HCT116 (cell line): ENCODE data around the gene ABHD2. TPM values are rescaled to one million over a fixed set of nuclear protein-coding genes. Genes with fewer than 3 reads are reported as not detected.

Experiments
- ATAC-seq: fragments of 200-7000 bp; cut with Tn5 transposase; 2 replicates; pipeline ENCODE4 v1.9.1; 2020; ENCODE audit warnings: mild to moderate bottlenecking, moderate library complexity
- BruUV-seq: library from RNA; stranded (reverse); fragments of 400-500 nt; replicated peaks from 2 replicates; lab custom pipeline; 2021; lab: Mats Ljungman, UMichigan
- CTCF ChIA-PET: fragments of 300-600 bp; sonication (Branson Sonifier 250); formaldehyde crosslinking; loops from one replicate; lab custom pipeline; 2021; ENCODE audit warnings: antibody characterized with exemption; lab: Charles Lee
- POLR2A ChIA-PET: fragments of 300-600, 350-600 bp; sonication (Branson Sonifier 250); formaldehyde crosslinking; loops from one replicate; lab custom pipeline; 2021; ENCODE audit warnings: antibody characterized with exemption; lab: Charles Lee
- RAD21 ChIA-PET, 2 experiments: fragments of 300-600 bp; sonication (Branson Sonifier 250); formaldehyde crosslinking; loops; one replicate each; lab custom pipeline; 2023; ENCODE audit warnings: low total read pairs in 2 of 2; ENCODE audit not compliant: uncharacterized antibody in 2 of 2, unreplicated experiment in 2 of 2, low non-redundant PET in 1 of 2; lab: Charles Lee
- DNase-seq: peaks from one replicate; pipeline ENCODE4 v3.0.0-alpha.2; 2010; ENCODE audit warnings: low read depth, low spot score
- H2AFZ ChIP-seq: fragments of 200-600 bp; shearing (Covaris generic), sonication (generic); 2 replicates; pipeline ENCODE4 v1.6.1; 2017; ENCODE audit warnings: low read depth, mixed run types, mixed read lengths, antibody characterized with exemption, low read length; ENCODE audit not compliant: poor library complexity, severe bottlenecking
- H3K27ac ChIP-seq: 2 replicates; pipeline ENCODE4 v1.5.1; 2012; ENCODE audit warnings: low read depth, low read length
- H3K27me3 ChIP-seq: fragments of 200-600 bp; sonication (generic); 2 replicates; pipeline ENCODE4 v1.6.1; 2016; ENCODE audit warnings: mixed run types, low read length, mixed read lengths; ENCODE audit not compliant: insufficient read depth
- H3K36me3 ChIP-seq, 2 experiments: fragments of 200-500 bp in 1 of 2; fragments of 200-600 bp in 1 of 2; sonication (Bioruptor generic) in 1 of 2; sonication (generic) in 1 of 2; 2 replicates each; pipeline versions ENCODE4 v1.5.1 to v1.6.1; 2014 to 2016; ENCODE audit warnings: low read length in 2 of 2, inconsistent platforms in 1 of 2, mixed read lengths in 1 of 2, mixed run types in 1 of 2; ENCODE audit not compliant: insufficient read depth in 2 of 2, control insufficient read depth in 1 of 2
- H3K4me1 ChIP-seq, 2 experiments: fragments of 200-600 bp in 1 of 2; sonication (generic) in 1 of 2; 2 replicates each; pipeline versions ENCODE4 v1.5.1 to v1.6.1; 2012 to 2017; ENCODE audit warnings: low read length in 2 of 2, inconsistent platforms in 1 of 2, mild to moderate bottlenecking in 1 of 2, mixed read lengths in 1 of 2, mixed run types in 1 of 2, moderate library complexity in 1 of 2; ENCODE audit not compliant: insufficient read depth in 2 of 2, control insufficient read depth in 1 of 2
- H3K4me2 ChIP-seq: fragments of 200-600 bp; sonication (generic); 2 replicates; pipeline ENCODE4 v1.6.1; 2017; ENCODE audit warnings: mixed run types, low read length, mixed read lengths
- H3K4me3 ChIP-seq, 2 experiments: fragments of 200-600 bp in 1 of 2; sonication (generic) in 1 of 2; replicated peaks in 1 of 2; 2 replicates each; pipeline ENCODE4 v1.5.1; 2011 to 2016; ENCODE audit warnings: low read length in 2 of 2, control low read depth in 1 of 2, low read depth in 1 of 2, mild to moderate bottlenecking in 1 of 2, mixed read lengths in 1 of 2, mixed run types in 1 of 2
- H3K79me2 ChIP-seq: fragments of 200-600 bp; sonication (generic); 2 replicates; pipeline ENCODE4 v1.6.1; 2017; ENCODE audit warnings: mild to moderate bottlenecking, mixed run types, low read length, moderate library complexity, mixed read lengths; ENCODE audit not compliant: insufficient read depth
- H3K9ac ChIP-seq: fragments of 200-600 bp; sonication (generic); 2 replicates; pipeline ENCODE4 v1.6.1; 2016; ENCODE audit warnings: low read length, mixed read lengths
- H3K9me2 ChIP-seq: fragments of 200-600 bp; sonication (generic), shearing (Covaris generic); 2 replicates; pipeline ENCODE4 v1.6.1; 2017; ENCODE audit warnings: mixed run types, mild to moderate bottlenecking, moderate library complexity; ENCODE audit not compliant: insufficient read depth
- H3K9me3 ChIP-seq, 2 experiments: fragments of 200-500 bp in 1 of 2; fragments of 200-600 bp in 1 of 2; sonication (Bioruptor generic) in 1 of 2; sonication (generic) in 1 of 2; 2 replicates each; pipeline ENCODE4 v1.6.1; 2014 to 2017; ENCODE audit warnings: low read length in 2 of 2, mixed read lengths in 2 of 2, inconsistent platforms in 1 of 2, low read depth in 1 of 2, mild to moderate bottlenecking in 1 of 2, mixed run types in 1 of 2, moderate library complexity in 1 of 2; ENCODE audit not compliant: control insufficient read depth in 1 of 2, insufficient read depth in 1 of 2
- H4K20me1 ChIP-seq: fragments of 200-600 bp; sonication (generic), shearing (Covaris generic); 2 replicates; pipeline ENCODE4 v1.6.1; 2017; ENCODE audit warnings: mixed run types, mild to moderate bottlenecking, moderate library complexity; ENCODE audit not compliant: insufficient read depth
- CEBPB ChIP-seq: IDR thresholded peaks from 2 replicates; pipeline ENCODE4 v1.6.1; 2012; ENCODE audit warnings: low read depth
- EZH2phosphoT487 ChIP-seq: fragments of 200-600 bp; IDR thresholded peaks from 2 replicates; pipeline ENCODE4 v1.6.1; 2018; ENCODE audit warnings: antibody characterized with exemption, borderline replicate concordance
- FOSL1 ChIP-seq: IDR thresholded peaks from 2 replicates; pipeline ENCODE4 v1.6.1; 2012; ENCODE audit warnings: low read depth
- RAD21 ChIP-seq: IDR thresholded peaks from 2 replicates; pipeline ENCODE4 v1.6.1; 2012; ENCODE audit warnings: low read depth, mild to moderate bottlenecking
- REST ChIP-seq: IDR thresholded peaks from 2 replicates; pipeline ENCODE4 v1.6.1; 2012; ENCODE audit warnings: low read depth
- SIN3A ChIP-seq: IDR thresholded peaks from 2 replicates; pipeline ENCODE4 v1.6.1; 2012; ENCODE audit warnings: low read depth
- ZNF274 ChIP-seq: fragments of 200-500 bp; sonication (Bioruptor generic); IDR thresholded peaks from 2 replicates; pipeline ENCODE4 v1.6.1; 2014; ENCODE audit warnings: mild to moderate bottlenecking, low read depth, low read length, inconsistent platforms
- intact Hi-C: fragments of 100-400 bp; cut with micrococcal nuclease; formaldehyde crosslinking; loops from 2 replicates; pipeline ENCODE4 v1.10.0; 2022
- total RNA-seq: library from RNA; stranded (reverse); gene quantifications from one replicate; pipeline ENCODE4 v1.2.1, GENCODE V29; 2021; ENCODE audit not compliant: unreplicated experiment
- TF ChIP-seq, protein P1 (sequence below): IDR thresholded peaks from 2 replicates; pipeline ENCODE4 v1.6.1; 2011; ENCODE audit warnings: mild to moderate bottlenecking, low read length, moderate library complexity; ENCODE audit not compliant: insufficient replicate concordance; ENCODE audit errors: extremely low read depth

ABHD2 gene
- total RNA-seq, 1 experiment from 2014 or later, result 40.8 TPM

GRCh38 chr15:89081878-89082277 is 6.4 kb upstream of the ABHD2 start:
- ChIA-PET CTCF (no interaction called here), RAD21 (no interaction called here)
- TF ChIP-seq RAD21 (peak; percentile 26; the same call in 1 of the 2 replicates), EZH2phosphoT487 (no peak), REST (no peak)

DNA sequence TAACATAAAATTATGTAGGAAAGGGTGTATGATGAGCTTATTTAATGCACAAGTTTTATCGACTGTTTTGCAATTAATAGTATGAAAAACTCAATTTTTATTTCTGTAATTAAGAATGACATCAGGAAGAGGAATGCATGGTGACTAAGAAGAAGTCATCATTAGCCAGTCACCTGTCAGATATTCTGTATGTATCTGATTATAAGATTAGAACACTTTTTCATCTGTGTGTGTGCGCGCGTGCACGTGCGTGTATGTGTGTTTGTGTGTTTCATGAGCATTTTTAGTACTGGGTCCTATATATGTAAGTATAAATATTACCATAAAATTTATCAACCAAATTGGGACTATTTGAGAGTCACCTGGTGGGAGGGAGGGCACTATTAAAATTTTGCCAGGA is 5.0 kb upstream of the ABHD2 start:
- no TSS peak for BruUV-seq
- no peak overlapping the region for H3K9ac ChIP-seq

More at GRCh38 chr15:89081878-89082277, 6.4 kb upstream of the ABHD2 start:
- intact Hi-C loops, result no loop called here
- no TSS peak for BruUV-seq
- POLR2A ChIA-PET, result no interaction called here
- Histone ChIP-seq H3K4me1 (peaks cover 0 to 4% of the 10 kb centered on the region in 2 experiments; a peak in 2 of 4 replicates), H3K36me3 (no peaks in the 10 kb centered on the region), H3K27me3 (no peaks in the 10 kb centered on the region), H3K4me3 (no peak overlapping the region), H4K20me1 (no peaks in the 10 kb centered on the region), H2AFZ (no peak overlapping the region), H3K4me2 (no peak overlapping the region), H3K9me2 (no peaks in the 10 kb centered on the region), H3K79me2 (no peaks in the 10 kb centered on the region), H3K9me3 (no peaks in the 10 kb centered on the region), H3K9ac (no peak overlapping the region), H3K27ac (no peak overlapping the region)
- DNase-seq (no peak), ATAC-seq (no peak)

More for the DNA sequence above, 5.0 kb upstream of the ABHD2 start:
- no peak for ATAC-seq
- Histone ChIP-seq H3K27ac (no peak overlapping the region), H3K4me2 (no peak overlapping the region), H3K79me2 (no peaks in the 10 kb centered on the region), H3K9me3 (no peaks in the 10 kb centered on the region), H3K4me3 (no peak overlapping the region), H2AFZ (no peak overlapping the region), H3K27me3 (no peaks in the 10 kb centered on the region), H4K20me1 (no peaks in the 10 kb centered on the region), H3K4me1 (peaks cover 9 to 15% of the 10 kb centered on the region in 2 experiments), H3K36me3 (no peaks in the 10 kb centered on the region), H3K9me2 (no peaks in the 10 kb centered on the region)
- ChIA-PET CTCF (no interaction called here), POLR2A (no interaction called here), RAD21 (no interaction called here)
- intact Hi-C loops, result no loop called here
- TF ChIP-seq ZNF274, result no peak
- TF ChIP-seq SIN3A, result no peak
- TF ChIP-seq FOSL1, result peak; percentile 26; the same call in 1 of the 2 replicates
- TF ChIP-seq, protein P1, sequence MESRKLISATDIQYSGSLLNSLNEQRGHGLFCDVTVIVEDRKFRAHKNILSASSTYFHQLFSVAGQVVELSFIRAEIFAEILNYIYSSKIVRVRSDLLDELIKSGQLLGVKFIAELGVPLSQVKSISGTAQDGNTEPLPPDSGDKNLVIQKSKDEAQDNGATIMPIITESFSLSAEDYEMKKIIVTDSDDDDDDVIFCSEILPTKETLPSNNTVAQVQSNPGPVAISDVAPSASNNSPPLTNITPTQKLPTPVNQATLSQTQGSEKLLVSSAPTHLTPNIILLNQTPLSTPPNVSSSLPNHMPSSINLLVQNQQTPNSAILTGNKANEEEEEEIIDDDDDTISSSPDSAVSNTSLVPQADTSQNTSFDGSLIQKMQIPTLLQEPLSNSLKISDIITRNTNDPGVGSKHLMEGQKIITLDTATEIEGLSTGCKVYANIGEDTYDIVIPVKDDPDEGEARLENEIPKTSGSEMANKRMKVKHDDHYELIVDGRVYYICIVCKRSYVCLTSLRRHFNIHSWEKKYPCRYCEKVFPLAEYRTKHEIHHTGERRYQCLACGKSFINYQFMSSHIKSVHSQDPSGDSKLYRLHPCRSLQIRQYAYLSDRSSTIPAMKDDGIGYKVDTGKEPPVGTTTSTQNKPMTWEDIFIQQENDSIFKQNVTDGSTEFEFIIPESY, result no peak
- TF ChIP-seq CEBPB, result no peak
- DNase-seq, result no peak
